NCI-H2171 treated with DMSO at 0.1 percent for 48 hours (cell line): ENCODE results near the gene GAS2.
A peak's percentile ranks its signal among the peaks of the same experiment; 100 is the strongest.

Experiments
- DNase-seq: peaks from one replicate; lab custom pipeline; 2025; lab: John Stamatoyannopoulos, UW

The GAS2 gene

DNA sequence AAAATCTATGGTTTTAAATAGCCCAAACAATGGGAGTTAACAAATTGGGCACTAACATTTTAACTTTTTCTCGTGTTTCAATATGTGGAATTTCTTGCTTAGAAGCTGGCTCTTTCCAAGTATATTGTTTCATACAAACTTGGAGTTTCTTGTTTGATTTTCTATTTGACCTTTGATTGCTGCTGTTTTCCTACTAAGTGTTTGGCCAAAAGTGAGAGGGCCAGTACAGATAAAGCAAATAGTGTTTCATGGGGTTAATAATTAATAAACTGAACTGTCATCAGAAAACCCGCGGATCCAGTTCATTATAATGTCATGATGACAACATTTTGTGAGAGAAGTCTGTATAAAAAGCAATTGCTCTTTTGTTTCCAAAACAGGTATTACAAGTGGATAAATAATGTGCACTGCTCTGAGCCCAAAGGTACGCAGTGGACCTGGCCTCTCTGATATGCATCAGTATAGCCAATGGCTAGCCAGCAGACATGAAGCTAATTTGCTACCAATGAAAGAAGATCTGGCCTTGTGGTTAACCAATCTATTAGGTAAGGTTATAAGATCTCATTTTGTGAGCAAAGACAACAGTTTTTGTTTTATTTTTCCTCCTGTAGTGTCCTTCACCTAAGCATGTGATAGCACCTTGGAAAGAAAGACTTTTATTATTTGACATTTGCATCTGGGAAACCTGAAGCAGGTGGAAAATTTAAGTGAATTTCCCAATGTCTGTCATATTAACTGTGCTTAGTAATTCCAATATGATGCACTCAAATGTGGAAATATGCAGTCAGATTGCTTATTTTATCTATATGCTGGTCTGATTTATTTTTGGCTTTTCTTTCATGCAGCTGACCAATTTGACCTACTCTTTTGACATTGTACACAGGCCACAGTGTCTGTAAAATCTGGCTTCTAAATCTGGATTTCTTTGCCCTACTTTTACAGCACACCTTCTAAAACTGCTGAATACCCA, 8.3 kb downstream of the GAS2 start:
- DNase-seq: no peak

DNA sequence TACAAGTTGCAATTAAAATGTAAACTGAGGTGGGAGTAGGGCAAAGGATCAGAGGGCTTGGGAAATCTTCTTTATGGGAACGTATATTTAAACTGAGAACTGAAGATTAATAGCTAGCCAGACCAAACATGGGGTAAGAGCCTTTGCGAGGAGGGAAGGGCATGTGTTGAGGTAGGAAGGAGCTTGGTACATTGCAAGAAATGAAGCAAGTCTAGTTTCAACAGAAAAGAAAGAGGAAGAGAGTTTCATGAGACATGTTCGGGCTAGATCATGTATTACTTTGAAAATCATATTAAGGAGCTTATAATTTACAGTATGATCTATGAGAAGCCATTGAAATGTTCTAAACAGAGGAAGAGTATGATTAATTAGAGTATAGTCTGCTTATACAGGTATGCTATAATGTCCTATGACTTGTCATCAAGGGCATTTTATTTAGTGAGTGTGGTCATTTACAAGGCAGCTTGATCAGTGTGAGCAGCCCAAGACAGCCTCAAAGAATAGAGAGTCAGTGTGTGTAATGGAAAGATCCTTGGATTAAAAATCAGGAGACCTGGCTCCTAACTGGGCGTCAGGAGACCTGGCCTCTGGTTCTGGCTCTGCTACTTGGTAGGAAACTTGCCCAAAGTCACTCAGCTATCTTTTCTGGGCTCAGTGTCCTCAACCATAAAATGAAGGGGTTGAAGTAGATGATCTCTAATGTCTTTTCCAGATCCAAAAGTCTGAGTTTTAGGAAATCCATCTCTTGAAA, 10.9 kb downstream of the GAS2 start:
- DNase-seq: no peak

DNA sequence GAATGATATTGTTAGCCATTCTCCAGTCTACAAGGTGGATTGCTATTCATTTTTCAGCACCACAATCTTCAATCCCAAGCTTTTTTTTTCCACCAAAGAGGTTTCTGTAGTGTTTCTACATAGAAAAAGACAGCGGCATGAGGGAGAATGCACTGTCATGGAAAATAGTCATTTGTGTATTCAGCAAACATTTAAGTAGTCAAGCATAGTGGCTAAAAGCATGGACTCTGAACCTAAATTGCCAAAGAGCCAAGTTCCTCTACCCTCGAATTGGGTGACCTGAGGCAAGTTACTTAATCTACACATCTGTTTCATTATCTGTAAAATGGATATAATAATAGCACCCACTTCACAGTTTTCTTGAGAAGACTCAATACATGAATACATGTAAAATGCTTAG, 14.2 kb downstream of the GAS2 start:
- no peak for DNase-seq

DNA sequence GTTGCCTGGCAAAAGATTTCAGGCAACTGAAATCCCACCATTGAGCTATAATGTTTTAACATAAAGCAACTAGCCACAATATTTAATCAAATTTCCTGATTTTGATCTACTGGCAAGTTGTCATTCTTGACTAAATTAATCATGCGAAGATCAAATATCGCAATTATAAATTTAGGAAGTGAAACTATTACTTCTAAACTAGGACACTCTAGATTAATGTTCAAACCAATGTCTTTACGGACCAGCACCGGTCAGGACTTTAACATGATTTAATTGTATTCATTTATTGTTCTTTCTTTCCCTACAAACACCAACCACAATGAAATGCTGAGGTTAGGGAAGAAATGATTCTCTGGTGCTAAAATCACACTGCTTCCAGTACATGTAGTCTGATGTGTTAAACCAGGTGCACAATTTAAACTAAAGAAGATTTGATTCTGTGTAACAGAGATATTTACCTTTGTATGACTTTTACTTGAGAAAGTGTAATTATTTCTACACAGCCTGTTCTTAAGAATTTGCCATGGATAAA, 14.9 kb downstream of the GAS2 start:
- DNase-seq: no peak

DNA sequence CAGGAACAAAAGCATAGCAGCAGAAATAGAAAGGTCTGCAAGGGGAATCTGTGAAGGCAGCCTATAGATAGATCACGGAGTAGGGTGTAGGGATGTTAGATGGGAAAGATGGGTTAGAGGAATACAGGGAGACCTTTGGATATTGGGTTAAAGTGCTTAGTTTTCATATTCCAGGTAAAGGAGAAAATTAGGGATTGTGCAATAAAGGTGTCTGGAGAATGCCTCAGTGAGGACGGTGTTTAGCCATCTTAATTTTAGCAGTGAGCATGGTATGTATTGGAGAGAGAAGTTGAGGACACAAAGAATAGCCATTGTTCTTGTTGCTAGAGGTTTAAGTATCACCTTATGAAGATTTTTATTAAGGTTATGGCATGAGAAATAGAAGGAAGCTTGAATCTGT, 17.7 kb downstream of the GAS2 start:
- no peak for DNase-seq

DNA sequence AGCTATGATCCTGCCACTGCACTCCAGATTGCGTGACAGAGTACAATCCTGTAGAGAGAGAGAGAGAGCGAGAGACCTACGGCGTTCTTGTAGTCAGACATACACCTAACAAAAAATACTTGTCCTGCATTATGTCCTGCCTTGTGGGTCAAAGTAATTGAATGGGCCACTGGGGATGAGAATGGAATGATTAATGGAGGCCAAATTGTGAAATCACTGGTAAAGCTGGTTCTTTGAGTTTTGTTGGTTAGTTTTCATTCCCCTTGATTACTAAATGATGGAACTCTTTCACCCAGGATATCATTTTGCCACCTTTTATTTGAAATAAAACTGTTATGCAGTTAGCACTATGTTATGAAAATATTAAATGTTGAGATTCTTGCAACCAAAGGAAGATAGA, 18.7 kb downstream of the GAS2 start:
- no peak for DNase-seq

DNA sequence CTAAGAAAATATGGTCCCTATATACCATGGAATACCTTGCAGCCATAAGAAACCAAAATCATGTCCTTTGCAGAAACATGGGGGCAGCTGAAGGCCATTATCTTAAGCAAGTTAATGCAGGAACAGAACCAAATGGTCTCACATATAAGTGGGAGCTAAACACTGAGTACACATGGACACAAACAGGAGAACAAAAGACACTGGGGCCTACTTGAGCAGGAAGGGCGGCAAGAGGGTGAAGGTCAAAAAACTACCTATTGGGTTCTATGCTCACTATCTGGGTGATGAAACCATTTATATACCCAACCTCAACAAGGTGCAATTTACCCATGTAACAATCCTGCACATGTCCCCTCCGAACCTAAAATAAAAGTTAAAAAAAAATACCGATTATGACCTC, 22.5 kb downstream of the GAS2 start:
- DNase-seq: no peak

DNA sequence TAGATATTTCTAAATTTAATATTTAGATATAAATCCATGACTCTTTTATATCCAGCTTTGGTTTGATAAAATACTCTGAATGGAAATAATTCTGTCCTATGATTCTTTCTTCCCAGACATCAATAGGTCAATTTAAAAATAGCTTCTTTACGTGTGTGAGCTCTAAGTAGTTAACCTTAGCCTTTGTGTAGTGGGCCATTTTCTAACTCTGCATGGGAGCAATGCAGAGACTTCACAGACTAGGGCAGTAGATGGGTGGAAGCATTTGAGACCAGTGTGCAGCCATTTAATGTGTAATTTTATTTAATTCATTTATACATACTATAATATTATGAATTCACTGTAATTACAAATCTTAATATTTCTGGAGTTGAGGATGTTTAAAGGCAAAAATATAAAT, 23.8 kb downstream of the GAS2 start:
- no peak for DNase-seq

DNA sequence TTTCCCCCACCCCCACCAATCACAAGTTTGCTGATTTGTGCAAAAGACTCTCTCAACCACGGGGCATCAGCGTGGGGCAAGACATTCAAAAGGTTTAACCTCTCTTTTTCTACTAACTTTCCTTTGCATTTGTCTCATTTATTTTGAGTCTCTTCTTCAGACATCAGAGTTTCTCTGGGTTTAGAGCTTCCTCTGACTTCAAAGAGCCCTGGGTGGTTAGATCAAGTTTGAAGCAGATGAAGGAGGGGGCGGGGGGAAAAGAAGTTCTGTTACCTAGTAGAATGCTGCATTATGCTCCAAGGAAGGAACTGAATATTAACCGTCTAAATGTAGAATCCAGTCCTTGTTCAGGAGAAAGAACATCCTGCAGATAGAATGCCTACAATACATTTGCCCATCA, 24.5 kb downstream of the GAS2 start:
- no peak for DNase-seq

DNA sequence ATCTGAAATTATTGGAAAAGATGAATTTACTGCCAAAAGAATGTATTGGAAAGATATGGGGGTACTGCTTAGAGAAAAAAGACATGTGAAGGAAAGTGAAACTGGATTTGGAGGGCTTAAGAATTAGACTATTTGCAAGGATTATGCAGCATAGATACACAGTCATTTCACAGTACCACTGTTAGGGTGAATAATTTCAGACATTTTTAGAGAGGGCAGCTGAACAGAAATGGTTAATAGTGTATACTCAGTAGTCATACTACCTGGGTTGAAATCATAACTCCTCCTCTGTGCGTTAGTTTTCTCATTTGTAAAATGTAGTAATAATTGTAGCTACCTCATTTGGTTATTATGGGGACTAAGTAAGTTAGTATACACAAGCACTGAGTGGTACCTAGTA, 33.0 kb downstream of the GAS2 start:
- DNase-seq: no peak

DNA sequence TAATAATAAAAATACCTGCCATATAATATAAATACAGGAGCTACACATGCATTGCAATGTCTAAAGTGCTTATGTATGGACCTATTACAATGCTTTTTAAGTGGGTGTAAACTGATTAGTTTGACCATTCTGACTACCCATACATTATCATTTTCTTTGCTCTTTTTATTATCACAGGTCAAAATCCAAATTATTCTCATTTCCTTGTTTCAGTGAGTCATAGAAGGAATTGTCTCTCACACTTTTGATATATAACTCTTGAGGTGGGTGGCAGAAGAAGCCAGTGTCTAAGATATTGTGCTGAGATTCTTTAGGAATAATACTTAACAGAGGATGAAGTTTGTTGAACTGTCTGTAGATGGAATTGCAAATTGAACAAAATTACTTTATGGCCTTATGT, 35.6 kb downstream of the GAS2 start:
- DNase-seq: no peak

DNA sequence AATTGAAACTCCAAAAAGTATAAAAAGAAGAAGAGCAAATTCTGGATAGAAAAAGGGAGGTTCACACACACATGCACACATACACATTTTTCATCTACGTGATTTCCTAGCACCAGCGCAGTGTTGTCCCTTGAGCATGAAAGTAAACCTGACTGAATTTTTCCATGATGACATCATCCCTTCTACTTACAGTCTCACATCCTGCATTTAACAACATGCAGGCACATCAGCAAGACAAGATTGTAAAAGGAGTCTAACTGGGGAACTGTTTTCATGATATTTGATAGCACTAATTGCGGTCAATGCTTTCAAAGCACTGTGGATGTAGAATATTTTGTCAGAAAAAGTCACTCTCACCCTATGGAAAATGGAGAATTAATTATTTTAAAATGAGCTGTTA, 36.6 kb downstream of the GAS2 start:
- peak; percentile 98 for DNase-seq

DNA sequence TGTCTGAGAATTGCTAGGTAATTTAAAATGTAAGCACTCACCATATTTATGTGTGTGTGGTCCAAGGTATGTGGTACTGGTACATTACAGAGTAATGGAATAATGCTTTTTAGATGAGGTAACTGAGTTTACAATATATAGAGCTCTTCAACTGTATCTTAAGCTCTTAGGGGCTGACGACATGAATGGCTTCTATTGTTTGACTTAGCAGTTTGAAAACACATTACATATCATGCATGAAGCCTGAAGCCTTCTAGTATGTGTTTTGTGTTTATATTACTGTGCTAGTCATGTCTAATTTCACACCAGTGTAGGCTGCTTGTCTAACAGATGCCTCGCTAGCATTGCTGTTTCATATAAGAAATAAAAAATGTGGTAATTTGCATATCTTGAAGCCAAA, 37.2 kb downstream of the GAS2 start:
- peak; percentile 74 for DNase-seq

DNA sequence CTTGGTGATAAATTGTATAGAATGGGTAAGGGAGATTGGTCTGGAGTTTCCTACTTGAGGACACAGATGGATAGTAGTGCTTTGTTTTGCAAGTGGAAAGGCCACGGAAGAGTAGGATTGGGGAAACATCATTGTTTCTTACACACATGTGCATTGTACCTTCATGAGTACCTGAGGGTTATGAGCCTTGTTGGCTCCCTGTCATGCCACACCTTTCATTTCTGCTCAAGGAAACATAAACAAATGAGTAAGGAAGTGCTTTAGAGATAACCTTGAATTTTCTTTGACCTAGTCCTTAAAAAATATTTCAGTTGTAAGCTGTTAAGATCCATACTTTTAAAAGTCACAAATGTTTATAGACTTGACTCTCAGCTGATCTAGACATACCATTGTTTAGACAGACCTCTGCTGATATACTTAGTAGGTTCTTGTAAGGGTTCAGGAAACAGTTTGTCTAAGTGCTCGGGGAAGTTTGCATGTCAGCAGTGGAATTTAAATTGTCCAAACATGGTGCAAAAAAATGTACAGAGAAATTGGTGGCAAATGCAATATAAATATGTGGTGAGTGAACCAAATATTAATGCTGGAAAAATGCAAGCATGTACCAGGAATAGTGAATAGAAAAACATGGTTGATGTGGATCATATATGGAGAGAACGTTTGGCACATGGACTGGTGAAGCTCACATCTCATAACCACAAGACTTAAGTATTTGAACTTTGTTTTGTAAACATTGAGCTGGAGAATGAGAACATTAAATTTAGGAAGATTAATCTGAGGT, 40.9 kb downstream of the GAS2 start:
- DNase-seq: no peak

DNA sequence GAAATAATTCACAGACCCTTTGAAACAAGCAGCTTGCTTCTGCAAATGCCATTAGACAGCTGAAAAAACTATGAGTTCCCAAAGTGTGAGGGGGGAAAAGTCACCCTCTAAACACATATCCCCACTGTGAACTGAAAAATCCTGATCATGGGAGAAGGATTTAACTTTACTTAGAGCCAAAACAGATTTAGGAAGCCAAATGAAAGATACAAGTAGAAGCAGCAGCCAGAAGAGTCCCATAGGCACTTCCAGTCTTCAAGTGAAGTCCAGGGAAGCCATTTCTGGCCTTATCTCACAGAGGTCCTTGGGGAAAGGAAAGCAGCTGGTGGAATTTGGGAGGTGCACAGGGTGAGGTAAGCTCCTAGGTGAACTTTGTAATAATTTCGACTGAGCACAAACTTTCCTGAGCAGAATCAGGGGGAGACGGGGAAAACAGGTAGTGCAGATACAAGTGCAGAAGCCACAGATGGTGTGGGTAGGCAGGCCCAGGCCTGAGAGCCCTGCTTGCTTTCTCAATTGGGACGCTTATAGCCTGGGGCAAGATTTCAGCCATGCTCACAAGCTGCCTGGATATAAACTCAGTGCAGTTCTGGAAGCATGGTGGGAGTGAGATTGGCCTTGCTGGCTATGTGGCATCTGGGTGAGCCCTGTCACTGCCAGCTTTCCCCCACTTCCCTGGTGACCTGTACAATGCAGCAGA, 44.8 kb downstream of the GAS2 start:
- peak; percentile 85 for DNase-seq

DNA sequence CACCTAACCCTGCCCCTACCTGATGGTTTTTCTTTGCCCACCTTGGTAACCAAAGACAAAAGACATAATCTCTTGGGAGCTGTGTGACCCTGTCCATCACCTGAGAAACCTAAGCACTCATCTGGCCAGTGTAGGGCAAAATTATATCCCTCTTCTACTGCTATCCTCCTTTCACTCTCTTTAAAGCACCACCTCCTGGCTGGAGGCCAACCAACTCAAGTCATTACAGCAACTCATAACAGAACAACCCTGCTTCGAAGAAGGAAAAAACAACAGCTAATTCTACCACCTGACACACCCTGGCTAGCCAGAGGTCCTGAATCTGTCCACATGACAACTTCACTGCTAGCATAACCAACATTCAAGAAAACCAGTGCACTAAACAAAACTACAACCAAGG, 45.5 kb downstream of the GAS2 start:
- peak; percentile 64 for DNase-seq

DNA sequence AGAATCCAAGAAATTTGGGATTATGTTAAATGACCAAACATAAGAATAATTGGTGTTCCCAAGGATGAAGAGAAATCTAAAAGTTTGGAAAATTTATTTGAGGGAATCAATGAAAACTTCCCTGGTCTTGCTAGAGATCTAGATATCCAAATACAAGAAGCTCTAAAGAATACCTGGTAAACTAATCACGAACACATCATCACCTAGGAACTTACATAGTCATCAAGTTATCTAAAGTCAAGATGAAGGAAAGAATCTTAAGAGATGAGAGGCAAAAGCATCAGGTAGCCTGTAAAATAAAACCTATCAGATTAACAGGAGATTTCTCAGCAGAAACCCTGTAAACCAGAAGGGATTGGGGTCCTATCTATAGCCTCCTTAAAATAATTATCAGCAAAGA, 46.9 kb downstream of the GAS2 start:
- DNase-seq: no peak

DNA sequence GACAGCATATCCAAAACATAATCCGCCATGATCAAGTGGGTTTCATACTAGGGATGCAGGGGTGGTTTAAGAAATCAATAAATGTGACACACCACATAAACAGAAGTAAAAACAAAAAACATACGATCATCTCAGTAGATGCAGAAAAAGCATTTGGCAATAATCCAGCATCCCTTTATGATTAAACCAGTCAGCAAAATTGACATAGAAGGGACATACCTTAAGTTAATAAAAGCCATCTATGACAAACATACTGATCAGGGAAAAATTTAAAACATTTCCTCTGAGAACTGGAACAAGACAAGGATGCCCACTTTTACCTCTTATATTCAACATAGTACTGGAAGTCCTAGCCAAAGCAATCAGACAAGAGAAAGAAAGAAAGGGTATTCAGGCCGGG, 49.6 kb downstream of the GAS2 start:
- DNase-seq: no peak

DNA sequence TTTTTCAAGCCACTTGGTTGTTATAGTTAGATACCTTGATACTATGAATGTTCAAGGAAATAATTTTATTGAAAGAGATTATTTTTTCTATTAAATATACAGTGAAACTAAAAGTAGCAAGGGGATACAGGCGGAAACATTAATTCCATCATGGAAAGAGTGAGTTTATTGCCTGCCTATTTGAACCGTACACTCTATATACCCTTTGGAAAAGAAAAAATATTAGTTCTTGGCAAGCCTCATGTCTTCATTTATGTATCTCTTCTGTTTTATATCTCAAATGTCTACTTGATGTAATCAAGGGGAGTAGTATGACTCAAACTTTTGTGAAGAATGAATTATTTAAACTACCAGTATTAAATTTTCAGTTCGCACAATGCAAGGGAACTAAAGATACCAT, 54.0 kb downstream of the GAS2 start:
- no peak for DNase-seq

DNA sequence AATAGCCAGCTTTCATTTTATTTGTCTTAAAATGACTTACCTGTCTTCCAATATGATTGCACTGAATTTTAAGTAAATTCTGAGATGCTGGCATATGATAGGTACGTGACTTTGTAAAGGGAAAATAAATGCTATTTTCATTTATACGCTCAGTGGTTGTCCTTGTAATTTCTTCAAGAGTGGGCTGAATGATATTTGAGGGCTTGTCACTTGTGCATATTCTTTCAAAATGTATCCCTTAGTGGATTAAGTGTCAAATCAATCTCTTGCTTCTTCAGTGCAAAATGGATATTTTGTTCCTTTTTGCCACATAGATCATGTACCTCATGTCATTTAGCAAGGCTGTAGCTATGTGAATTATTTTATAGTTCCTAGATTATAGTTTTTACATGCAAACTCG, 56.9 kb downstream of the GAS2 start:
- no peak for DNase-seq

DNA sequence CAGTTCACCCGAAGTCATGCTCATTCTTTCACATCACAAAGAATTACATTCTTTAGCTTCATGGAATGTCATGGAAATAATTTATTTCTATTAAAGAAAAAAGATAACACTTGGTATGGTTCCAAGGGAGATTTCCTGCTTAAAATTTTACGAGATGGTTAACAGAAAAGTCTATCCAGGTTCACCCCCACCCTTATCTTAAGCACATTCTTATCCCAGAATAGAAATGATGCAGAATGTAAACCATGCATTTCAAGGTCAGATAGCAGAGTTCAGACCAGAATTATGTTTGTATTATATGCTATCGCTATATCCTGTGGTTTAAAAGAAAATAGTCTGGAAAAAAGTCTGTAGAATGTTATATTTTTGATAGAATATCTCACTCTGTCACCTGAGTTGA, 58.7 kb downstream of the GAS2 start:
- no peak for DNase-seq
